ENCODE results near the gene CLCN2.
"Not testable (repeated sequence)": the region's sequence is repeated elsewhere in the genome, so short reads cannot be mapped to it uniquely, and the experiment has no call there.

Gene CLCN2

DNA sequence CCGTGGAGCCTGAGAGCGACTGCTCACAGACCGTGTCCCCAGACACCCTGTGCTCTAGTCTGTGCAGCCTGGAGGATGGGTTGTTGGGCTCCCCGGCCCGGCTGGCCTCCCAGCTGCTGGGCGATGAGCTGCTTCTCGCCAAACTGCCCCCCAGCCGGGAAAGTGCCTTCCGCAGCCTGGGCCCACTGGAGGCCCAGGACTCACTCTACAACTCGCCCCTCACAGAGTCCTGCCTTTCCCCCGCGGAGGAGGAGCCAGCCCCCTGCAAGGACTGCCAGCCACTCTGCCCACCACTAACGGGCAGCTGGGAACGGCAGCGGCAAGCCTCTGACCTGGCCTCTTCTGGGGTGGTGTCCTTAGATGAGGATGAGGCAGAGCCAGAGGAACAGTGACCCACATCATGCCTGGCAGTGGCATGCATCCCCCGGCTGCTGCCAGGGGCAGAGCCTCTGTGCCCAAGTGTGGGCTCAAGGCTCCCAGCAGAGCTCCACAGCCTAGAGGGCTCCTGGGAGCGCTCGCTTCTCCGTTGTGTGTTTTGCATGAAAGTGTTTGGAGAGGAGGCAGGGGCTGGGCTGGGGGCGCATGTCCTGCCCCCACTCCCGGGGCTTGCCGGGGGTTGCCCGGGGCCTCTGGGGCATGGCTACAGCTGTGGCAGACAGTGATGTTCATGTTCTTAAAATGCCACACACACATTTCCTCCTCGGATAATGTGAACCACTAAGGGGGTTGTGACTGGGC lies 16.7 kb downstream of the CLCN2 start:
- no peak for FAIRE-seq

DNA sequence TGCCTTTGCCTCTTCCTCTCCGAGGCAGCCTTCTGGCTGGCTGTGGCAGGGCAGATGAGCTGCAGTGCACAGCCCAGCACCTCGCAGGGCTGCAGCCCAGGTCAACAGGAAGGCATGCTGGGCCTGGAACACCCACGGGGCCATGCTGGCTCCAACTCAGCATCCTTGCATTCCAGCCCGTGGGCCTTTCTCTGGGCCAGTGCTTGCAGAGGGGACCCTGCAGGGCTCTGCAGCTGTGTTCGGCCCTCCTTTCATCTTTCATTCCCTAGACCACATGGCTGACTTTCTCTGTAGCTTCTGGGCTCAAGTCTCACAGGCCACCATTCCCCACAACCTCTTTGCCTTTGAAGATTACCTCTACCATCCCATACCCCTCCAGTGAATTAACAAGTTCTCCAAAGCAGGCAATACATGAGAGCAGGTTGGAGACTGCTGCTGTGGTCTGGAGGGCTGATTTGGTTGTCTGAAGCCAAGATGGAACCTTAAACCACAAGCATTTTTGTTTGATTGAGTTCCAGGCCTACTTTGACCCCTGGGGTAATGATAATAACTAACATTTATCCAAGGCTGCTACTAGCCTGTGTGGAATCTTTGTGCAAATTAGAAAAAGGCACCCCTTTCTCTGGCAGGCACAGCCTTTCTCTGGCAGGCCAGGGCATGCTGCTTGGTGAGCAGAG lies 18.1 kb downstream of the CLCN2 start:
- no peak for FAIRE-seq

DNA sequence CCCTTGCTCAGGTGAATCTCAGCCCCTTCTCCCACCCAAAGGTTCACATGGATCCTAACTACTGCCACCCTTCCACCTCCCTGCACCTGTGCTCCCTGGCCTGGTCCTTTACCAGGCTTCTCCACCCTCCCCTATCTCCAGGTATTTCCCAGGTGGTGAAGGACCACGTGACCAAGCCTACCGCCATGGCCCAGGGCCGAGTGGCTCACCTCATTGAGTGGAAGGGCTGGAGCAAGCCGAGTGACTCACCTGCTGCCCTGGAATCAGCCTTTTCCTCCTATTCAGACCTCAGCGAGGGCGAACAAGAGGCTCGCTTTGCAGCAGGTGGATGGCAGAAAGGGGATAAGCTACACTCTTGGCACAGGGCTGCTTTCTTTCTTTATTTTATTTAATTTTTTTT lies 19.5 kb downstream of the CLCN2 start:
- no peak for FAIRE-seq

- not testable (repeated sequence) for FAIRE-seq
Observed at GRCh38 chr3:184339451-184340135, 21.8 kb downstream of the CLCN2 start.

DNA sequence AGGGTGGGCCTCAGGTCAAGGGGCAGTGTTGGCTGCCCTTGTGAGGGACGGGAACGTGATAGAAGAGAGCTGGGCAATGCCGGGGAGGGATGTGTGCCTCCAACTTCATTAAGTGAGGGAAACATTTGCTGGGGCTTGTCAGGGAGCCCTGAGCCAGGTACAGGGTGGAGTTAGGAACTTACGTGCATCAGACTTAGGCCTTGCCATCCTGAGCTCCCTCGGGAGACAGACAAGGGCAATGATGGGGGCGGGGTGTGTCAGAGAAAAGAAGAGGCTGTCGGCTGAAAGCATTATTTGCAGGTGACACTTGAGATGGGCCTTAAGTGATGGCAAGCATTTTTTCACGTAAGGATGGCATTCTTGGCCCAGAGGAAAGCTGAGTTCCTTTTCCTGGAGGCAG lies 22.4 kb downstream of the CLCN2 start:
- FAIRE-seq, result no peak

- FAIRE-seq, result no peak
Observed at GRCh38 chr3:184338511-184338945, 22.9 kb downstream of the CLCN2 start.

DNA sequence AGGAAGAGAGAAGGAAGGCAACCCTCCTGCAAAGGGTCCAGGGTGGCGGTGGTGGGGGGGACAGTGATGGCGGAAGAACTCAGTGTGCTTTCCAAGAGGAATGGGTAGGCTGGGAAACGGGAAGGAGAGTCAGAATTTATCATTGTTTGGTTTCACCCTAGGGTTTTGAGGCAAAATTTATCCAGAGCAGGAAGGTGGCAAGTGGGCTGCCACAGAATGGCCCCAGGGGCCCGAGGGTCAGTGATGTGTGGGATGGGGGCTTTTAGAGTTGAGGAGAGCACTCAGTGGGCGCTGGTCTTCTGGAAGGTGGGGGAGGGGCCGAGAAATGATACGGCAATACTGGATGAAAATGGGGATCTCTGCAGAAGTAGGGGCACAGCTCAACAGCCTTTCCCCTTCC lies 23.4 kb downstream of the CLCN2 start:
- FAIRE-seq, result no peak

GRCh38 chr3:184337399-184337714 lies 24.0 kb downstream of the CLCN2 start, which contains the start of gene FAM131A:
FAM131A (plus strand) TSS chr3:184337600; CDS start chr3:184337631, 31 bp downstream.
- FAIRE-seq, result no peak

DNA sequence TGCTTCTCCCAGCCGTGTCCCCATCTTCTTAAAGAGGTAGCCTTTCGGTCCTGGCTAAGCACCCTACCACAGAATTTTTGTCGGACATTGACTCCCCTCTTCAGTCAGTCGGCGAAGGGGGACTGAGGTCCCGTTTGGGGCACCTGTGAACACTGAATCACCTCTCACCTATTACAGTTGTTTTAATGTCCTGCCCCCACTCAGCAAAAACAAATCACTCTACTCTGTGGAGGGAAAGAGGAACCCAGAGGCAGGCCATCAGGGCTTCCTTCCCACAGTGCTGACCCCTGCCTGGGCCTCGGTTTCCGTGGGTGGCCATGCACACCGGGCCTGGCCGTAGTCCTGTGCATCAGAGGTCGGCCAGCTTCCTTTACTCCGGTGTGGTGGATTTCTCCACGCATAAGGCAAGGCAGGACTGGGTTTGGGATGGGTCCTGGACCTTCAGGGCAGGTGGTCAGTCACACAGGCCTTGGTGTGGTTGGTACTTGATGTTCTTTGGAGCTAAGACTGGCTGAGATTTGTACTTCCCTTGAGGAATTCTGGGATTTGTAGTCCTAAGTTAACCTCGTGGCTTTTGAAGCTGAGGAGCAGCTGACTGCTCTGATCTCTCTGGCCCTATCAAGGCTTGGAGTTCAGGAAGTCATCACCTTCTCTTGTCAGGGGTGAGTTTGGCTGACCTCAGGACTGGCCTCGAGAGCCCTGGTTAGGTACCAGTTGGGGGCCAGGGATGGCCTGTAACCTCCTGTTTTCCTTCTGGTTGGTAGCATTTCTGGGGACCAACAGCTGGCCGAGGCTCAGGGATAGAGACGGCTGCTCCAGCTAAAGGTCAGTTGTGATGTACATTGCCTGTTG lies 24.6 kb downstream of the CLCN2 start:
- FAIRE-seq, result no peak

DNA sequence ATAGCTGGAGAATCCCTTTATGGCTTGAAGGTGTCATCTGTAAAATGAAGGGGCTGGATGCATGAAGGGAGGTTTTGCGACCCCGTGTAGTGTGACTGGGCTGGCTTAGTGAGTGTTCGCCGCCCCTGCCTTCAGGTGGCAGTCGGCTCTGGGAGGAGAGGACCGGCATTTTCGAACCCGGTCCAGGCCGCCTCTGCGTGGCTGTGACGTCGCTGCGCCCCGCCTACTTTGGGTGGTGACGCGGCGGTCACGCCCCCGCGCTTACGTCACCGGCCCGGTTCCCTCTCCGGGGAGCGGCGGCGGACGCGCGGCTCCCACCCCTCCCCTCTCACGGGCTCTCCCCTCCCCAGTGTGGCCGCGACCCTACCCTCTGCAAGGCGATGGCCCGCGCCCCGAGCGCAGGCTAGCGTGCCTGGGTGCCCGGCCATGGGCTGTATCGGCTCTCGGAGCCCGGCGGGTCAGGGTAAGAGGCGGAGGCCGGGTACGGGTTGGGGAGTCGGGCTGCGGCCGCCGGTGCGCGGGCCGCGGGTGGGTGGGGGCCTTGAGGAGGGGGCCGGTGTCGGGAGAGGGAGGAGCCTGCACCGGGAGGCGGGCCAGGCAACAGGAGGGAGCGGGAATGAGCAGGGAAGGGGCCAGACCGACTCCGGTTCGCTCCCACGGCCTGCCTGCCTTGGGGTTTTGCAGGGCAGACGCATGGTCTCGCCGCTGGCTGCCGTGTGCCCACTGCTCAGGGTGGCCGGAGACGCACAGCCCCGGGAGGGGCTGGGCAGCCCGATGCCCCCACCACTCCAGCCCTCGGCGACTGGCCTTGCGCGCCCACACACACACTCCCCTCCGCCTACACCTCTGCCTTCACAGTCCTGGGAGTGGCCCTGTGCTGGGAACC lies 25.5 kb downstream of the CLCN2 start:
- no peak for FAIRE-seq

- FAIRE-seq, result no peak
Observed at GRCh38 chr3:184335291-184335660, 26.1 kb downstream of the CLCN2 start.

GRCh38 chr3:184334470-184335158 lies 26.8 kb downstream of the CLCN2 start:
- FAIRE-seq, result no peak

DNA sequence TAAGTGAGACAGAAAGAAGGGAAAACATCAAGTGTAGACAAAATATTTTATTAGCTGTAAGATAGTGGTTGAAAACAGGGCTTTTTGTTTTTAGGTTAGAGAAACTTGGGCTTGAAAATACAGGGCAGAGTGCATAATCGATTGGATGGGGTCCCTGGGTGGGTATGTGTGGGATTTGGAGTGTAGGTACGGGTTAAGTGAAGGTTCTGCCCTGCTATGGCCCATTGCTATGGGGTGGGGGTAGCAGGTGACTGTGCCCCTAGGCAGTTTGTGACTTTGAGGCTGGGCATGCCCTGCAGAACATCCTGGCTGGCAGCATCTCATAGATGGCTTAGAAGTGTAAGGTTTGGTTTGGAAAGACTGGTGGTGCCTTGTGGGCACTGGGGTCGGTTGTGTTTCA lies 27.7 kb downstream of the CLCN2 start:
- FAIRE-seq, result no peak

DNA sequence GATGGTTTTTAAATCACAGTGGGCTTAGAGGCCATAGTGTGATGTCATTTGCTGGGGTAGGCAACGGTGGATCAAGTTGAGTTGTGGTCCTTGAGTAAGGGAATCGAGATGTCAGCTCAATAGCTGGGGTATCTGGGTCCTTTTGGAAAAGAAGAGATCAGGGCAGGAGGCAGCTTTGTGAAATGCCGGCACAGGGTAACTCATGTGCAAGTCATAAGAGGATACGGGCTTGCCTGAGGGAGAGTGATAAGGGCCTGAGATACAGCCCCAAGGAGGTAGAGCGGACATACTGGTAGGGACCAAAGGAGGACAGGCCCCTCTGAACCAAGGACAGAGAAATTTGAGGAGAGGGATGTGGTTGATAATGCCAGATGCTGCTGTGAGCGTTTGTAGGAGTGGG lies 28.2 kb downstream of the CLCN2 start:
- no peak for FAIRE-seq

- FAIRE-seq, result no peak
Observed at GRCh38 chr3:184332370-184333090, 28.9 kb downstream of the CLCN2 start.

DNA sequence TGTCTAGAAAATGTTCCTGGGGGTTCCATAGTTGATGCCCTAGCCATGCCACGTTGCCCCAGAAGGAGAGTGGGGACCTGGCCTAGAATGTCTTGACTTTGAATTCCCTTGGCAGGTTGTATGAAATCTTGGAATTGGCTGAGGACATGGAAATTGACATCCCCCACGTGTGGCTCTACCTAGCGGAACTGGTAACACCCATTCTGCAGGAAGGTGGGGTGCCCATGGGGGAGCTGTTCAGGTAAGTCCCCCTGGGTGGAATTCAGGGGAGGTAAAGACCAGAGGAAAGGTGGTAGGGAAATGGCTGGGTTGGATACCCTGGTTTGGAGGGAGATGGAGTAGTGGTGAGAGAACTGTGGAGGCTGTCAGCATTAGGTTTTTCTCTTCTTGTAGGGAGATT lies 32.9 kb downstream of the CLCN2 start:
- no peak for FAIRE-seq

DNA sequence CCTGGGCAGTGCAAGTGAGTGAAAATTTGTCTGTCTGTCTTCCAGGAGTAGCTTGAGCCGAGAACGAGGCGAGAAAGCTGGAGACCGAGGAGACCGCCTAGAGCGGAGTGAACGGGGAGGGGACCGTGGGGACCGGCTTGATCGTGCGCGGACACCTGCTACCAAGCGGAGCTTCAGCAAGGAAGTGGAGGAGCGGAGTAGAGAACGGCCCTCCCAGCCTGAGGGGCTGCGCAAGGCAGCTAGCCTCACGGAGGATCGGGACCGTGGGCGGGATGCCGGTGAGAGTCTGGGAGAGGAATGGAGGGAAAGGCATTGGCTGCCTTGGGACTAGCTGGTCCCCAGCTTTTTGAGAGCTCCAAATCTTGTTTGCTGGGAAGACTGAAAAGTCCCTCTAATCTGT lies 34.2 kb downstream of the CLCN2 start:
- no peak for FAIRE-seq

DNA sequence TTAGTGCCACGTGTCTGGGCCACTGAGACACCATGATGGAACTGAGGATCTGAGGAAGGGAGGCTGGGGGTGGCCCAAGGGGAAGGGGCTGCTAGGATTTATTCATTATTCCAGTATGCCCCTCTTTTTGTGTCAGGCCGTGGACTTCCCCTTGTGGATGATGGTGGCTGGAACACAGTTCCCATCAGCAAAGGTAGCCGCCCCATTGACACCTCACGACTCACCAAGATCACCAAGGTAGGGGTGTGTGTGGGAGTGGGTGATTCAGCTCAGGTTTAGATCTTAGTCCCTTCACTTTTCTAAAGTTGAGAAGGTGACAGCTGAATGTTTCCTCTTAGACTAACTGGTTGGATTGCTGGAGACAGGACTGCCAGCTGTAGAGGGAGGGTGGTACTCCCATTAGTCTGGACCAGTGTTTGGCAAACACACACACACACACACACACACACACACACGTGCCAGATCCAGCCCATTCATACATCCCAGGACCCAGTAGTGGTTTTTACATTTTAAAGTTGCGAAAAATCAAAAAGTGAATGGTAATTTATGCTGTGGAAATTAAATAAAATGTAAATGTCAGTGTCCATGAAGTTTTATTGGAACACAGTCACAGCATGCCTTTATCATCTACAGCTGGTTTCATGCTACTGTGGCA lies 35.6 kb downstream of the CLCN2 start:
- no peak for FAIRE-seq

DNA sequence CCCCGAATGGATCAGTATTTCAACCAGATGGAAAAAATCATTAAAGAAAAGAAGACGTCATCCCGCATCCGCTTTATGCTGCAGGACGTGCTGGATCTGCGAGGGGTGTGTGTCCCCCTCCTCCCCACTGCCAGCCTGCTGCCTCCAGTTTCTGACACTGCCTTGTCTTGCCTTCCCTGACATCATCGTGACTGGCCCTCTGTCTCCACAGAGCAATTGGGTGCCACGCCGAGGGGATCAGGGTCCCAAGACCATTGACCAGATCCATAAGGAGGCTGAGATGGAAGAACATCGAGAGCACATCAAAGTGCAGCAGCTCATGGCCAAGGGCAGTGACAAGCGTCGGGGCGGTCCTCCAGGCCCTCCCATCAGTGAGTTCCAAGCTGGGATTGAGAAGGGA lies 36.1 kb downstream of the CLCN2 start:
- FAIRE-seq, result no peak

GRCh38 chr3:184323696-184324095 lies 37.7 kb downstream of the CLCN2 start:
- FAIRE-seq, result no peak

All from endometrium (tissue), 2 donors.